CD14-positive monocyte (primary cell): ENCODE results near the gene FOLR1. TPM values are rescaled to one million over a fixed set of nuclear protein-coding genes. Genes with fewer than 3 reads are reported as not detected.

ENCODE experiments used
- DNase-seq, 3 donors: peaks; one replicate each; pipeline ENCODE4 v3.0.0-alpha.2; 2011 to 2022
- H2AFZ ChIP-seq: 2 replicates; pipeline ENCODE4 v1.6.0; 2012; ENCODE audit warnings: mild to moderate bottlenecking, low read depth, low read length, inconsistent platforms; ENCODE audit not compliant: insufficient read depth, poor library complexity, severe bottlenecking
- H3K27ac ChIP-seq, 2 donors: 1 replicate in 1 of 2; 2 replicates in 1 of 2; pipeline ENCODE4 v1.5.1; 2012 to 2013; ENCODE audit warnings: low read length in 2 of 2, control low read depth in 1 of 2, inconsistent platforms in 1 of 2, low read depth in 1 of 2, mild to moderate bottlenecking in 1 of 2
- H3K27me3 ChIP-seq, 2 donors: one replicate each; pipeline versions ENCODE4 v1.6.0 to v1.6.1; 2011 to 2013; ENCODE audit warnings: low read length in 2 of 2; ENCODE audit not compliant: control insufficient read depth in 2 of 2, insufficient read depth in 2 of 2
- H3K36me3 ChIP-seq, 2 donors: replicated peaks in 1 of 2; 1 replicate in 1 of 2; 2 replicates in 1 of 2; pipeline versions ENCODE4 v1.5.1 to v1.6.1; 2012 to 2013; ENCODE audit warnings: low read length in 2 of 2, control low read depth in 1 of 2, inconsistent platforms in 1 of 2, mild to moderate bottlenecking in 1 of 2; ENCODE audit not compliant: insufficient read depth in 2 of 2, control insufficient read depth in 1 of 2
- H3K4me1 ChIP-seq, 2 donors: 1 replicate in 1 of 2; 2 replicates in 1 of 2; pipeline versions ENCODE4 v1.5.1 to v1.6.1; 2012 to 2013; ENCODE audit warnings: low read length in 2 of 2, control low read depth in 1 of 2, inconsistent platforms in 1 of 2, mild to moderate bottlenecking in 1 of 2, moderate library complexity in 1 of 2; ENCODE audit not compliant: insufficient read depth in 2 of 2, control insufficient read depth in 1 of 2
- H3K4me2 ChIP-seq: replicated peaks from 2 replicates; pipeline ENCODE3; 2012; ENCODE audit warnings: low read length, moderate library complexity, mild to moderate bottlenecking; ENCODE audit not compliant: poor library complexity, severe bottlenecking; ENCODE audit errors: extremely low read depth
- H3K4me3 ChIP-seq, 3 experiments: fragments of 200-600 bp in 1 of 3; sonication (generic) in 1 of 3; replicated peaks in 1 of 3; 1 replicate in 2 of 3; 2 replicates in 1 of 3; pipeline ENCODE4 v1.5.1; 2011 to 2013; ENCODE audit warnings: low read length in 3 of 3, mild to moderate bottlenecking in 3 of 3, control low read depth in 2 of 3, low read depth in 2 of 3, inconsistent platforms in 1 of 3, moderate library complexity in 1 of 3
- H3K79me2 ChIP-seq: 2 replicates; pipeline ENCODE4 v1.6.0; 2012; ENCODE audit warnings: mild to moderate bottlenecking, control low read depth, inconsistent platforms, low read length, moderate library complexity; ENCODE audit not compliant: insufficient read depth
- H3K9ac ChIP-seq: 2 replicates; pipeline ENCODE4 v1.6.0; 2017; ENCODE audit warnings: low read length, mild to moderate bottlenecking; ENCODE audit not compliant: insufficient read depth, poor library complexity, severe bottlenecking
- H3K9me3 ChIP-seq, 2 donors: replicated peaks in 1 of 2; 1 replicate in 1 of 2; 2 replicates in 1 of 2; pipeline versions ENCODE4 v1.5.1 to v1.6.1; 2012 to 2013; ENCODE audit warnings: low read length in 2 of 2, control low read depth in 1 of 2; ENCODE audit not compliant: control insufficient read depth in 1 of 2, insufficient read depth in 1 of 2
- H4K20me1 ChIP-seq: 2 replicates; pipeline ENCODE4 v1.6.0; 2012; ENCODE audit warnings: mild to moderate bottlenecking, low read length, control low read depth, moderate library complexity; ENCODE audit not compliant: insufficient read depth
- H3K27ac Mint-ChIP-seq, 7 donors: one replicate each; pipeline ENCODE4 v1.8.0; 2020; ENCODE audit warnings: mild to moderate bottlenecking in 7 of 7, mixed read lengths in 7 of 7, moderate library complexity in 6 of 7, inconsistent platforms in 2 of 7
- H3K27me3 Mint-ChIP-seq, 3 donors: one replicate each; pipeline ENCODE4 v1.8.0; 2021 to 2022; ENCODE audit warnings: low read depth in 3 of 3, mild to moderate bottlenecking in 3 of 3, mixed read lengths in 3 of 3, moderate library complexity in 3 of 3, inconsistent platforms in 1 of 3
- H3K36me3 Mint-ChIP-seq, 2 donors: one replicate each; pipeline ENCODE4 v1.8.0; 2020; ENCODE audit warnings: mixed read lengths in 2 of 2, inconsistent platforms in 1 of 2, mild to moderate bottlenecking in 1 of 2
- H3K4me1 Mint-ChIP-seq: one replicate; pipeline ENCODE4 v1.8.0; 2020; ENCODE audit warnings: mild to moderate bottlenecking, mixed read lengths
- H3K4me3 Mint-ChIP-seq, 2 donors: one replicate each; pipeline ENCODE4 v1.8.0; 2020; ENCODE audit warnings: mild to moderate bottlenecking in 2 of 2, mixed read lengths in 2 of 2, moderate library complexity in 1 of 2
- H3K9me3 Mint-ChIP-seq, 7 donors: one replicate each; pipeline ENCODE4 v1.8.0; 2020 to 2022; ENCODE audit warnings: mixed read lengths in 7 of 7, mild to moderate bottlenecking in 6 of 7, moderate library complexity in 6 of 7, inconsistent platforms in 2 of 7
- CTCF ChIP-seq: fragments of 200-600 bp; IDR thresholded peaks from one replicate; pipeline ENCODE4 v1.8.0; 2022; ENCODE audit warnings: antibody characterized with exemption, mild to moderate bottlenecking
- WGBS: methylation state at CpG from one replicate; pipeline ENCODE4 v1.1.5; 2013; ENCODE audit warnings: missing lambda C conversion rate; ENCODE audit not compliant: insufficient coverage; 5-methylcytosine and 5-hydroxymethylcytosine counted together
- intact Hi-C, 2 donors: fragments of 100-400 bp; cut with micrococcal nuclease; formaldehyde crosslinking; loops; one replicate each; pipeline versions ENCODE4 v1.15.0 to v1.15.1; 2023
- polyA plus RNA-seq, 3 donors: library from polyadenylated mRNA; depleted of rRNA in 1 of 3; unstranded in 2 of 3; stranded (reverse) in 1 of 3; fragments of 300-500 nt in 2 of 3; fragments of >200 nt in 1 of 3; fragmentation: Illumina TruSeq in 2 of 3; gene quantifications; 1 replicate in 2 of 3; 2 replicates in 1 of 3; pipeline ENCODE4 v1.2.3, GENCODE V29; 2012 to 2021

FOLR1 gene
- polyA plus RNA-seq, 3 donors, result not detected

GRCh38 chr11:72144807-72145565, 47.0 kb upstream of the FOLR1 start:
- Histone ChIP-seq H3K79me2 (peaks cover under 1% of the 10 kb centered on the region), H2AFZ (no peak overlapping the region), H3K4me3 (no peak overlapping the region), H3K9ac (no peak overlapping the region), H3K36me3 (peaks cover 18 to 21% of the 10 kb centered on the region in 2 donors), H4K20me1 (no peaks in the 10 kb centered on the region), H3K4me1 (peaks cover 32 to 37% of the 10 kb centered on the region in 2 donors), H3K4me2 (no peak overlapping the region), H3K9me3 (no peaks in the 10 kb centered on the region), H3K27me3 (no peaks in the 10 kb centered on the region), H3K27ac (no peak overlapping the region)
- H3K4me3 Mint-ChIP-seq, result no peak overlapping the region
- H3K9me3 Mint-ChIP-seq, result no peaks in the 10 kb centered on the region
- peaks cover 20 to 23% of the 10 kb centered on the region in 2 donors for H3K36me3 Mint-ChIP-seq
- 90% methylated on average over 4 of the region's 4 CpGs for WGBS
- intact Hi-C loops, result loop anchor here in 1 of 2 donors (2.0 to 5.0 kb wide), 2 partner anchors 43 to 120 kb away; partner anchors contain the start of gene LAMTOR1
- DNase-seq, result no peak
- H3K4me1 Mint-ChIP-seq, result peaks cover 32% of the 10 kb centered on the region
- no peak for TF ChIP-seq CTCF
- H3K27ac Mint-ChIP-seq, result no peak overlapping the region
- H3K27me3 Mint-ChIP-seq, result peaks cover 0 to 2% (median 0%) of the 10 kb centered on the region in 3 donors

- DNase-seq, result no peak
- Mint-ChIP-seq H3K27ac (peak overlapping the region in 1 of 7 donors; percentile 63), H3K9me3 (no peaks in the 10 kb centered on the region), H3K36me3 (peaks cover 6 to 7% of the 10 kb centered on the region in 2 donors), H3K4me1 (peaks cover 18% of the 10 kb centered on the region), H3K27me3 (peaks cover 1 to 5% (median 3%) of the 10 kb centered on the region in 3 donors), H3K4me3 (no peak overlapping the region)
- WGBS, result 50% methylated on average over 2 of the region's 2 CpGs
- H3K4me3 ChIP-seq, result no peak overlapping the region
- no peaks in the 10 kb centered on the region for H4K20me1 ChIP-seq
- no peak overlapping the region for H3K4me2 ChIP-seq
- no peak overlapping the region for H3K9ac ChIP-seq
- no peak overlapping the region for H2AFZ ChIP-seq
- peaks cover 15 to 21% of the 10 kb centered on the region in 2 donors for H3K4me1 ChIP-seq
- peaks cover 2 to 5% of the 10 kb centered on the region in 2 donors for H3K36me3 ChIP-seq
- H3K27me3 ChIP-seq, result no peaks in the 10 kb centered on the region
- TF ChIP-seq CTCF, result no peak
- H3K9me3 ChIP-seq, result no peaks in the 10 kb centered on the region
- no peak overlapping the region for H3K27ac ChIP-seq
- intact Hi-C loops, result no loop called here
- no peaks in the 10 kb centered on the region for H3K79me2 ChIP-seq
These were observed 45.3 kb upstream of the FOLR1 start for GRCh38 chr11:72146625-72147024.
